ENCODE data around the gene DMRTA2. TPM values are rescaled to one million over a fixed set of nuclear protein-coding genes. Genes with fewer than 3 reads are reported as not detected.

Gene DMRTA2
- total RNA-seq, 4 donors from 2014 or later, result not detected

DNA sequence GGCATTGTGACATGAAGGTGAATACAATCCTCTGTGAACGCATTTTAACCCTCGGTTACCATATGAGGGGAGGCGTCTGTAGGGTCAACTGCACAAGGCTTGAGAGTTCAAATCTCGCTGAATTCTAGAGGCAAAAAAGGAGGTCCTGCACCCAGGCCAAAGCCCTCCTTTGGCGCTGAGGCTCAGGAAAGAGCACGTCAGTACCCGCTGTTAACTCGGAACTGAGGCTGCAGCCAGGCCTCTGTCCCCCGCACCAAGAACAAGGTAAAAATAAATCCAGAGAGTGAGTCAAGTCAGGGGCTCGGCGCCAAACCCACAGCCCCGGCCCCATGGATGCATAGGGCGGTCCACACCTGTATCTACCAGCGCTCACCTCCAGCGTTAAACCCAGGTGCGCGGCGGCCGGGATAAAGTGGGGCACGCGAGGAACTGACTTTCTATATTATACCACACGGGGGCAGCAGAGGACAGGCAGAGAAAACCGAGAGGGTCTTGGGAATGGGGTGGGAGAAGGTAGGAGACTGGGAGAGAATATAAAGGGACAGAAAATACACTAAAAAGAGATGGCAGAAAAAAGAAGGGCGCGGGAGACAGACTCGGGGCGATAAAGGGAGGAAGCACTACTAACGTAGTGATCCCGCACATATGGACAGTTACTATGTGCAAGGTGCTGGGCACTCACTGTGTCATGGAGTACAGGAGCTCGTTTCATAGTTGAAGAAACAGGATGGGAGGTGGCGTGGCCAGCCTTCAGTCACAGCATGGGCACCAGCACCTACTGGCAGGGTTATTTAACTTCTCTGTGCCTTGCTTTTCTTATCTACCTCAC, 54.9 kb downstream of the DMRTA2 start:
- Histone ChIP-seq H3K9me3 (no peaks in the 10 kb centered on the region), H3K36me3 (no peaks in the 10 kb centered on the region), H3K27me3 (peaks cover 0 to 71% (median 2%) of the 10 kb centered on the region in 4 donors), H3K27ac (replicated peaks in 1 of 4) (no peak overlapping the region), H3K4me1 (peaks cover 0 to 8% (median 7%) of the 10 kb centered on the region in 4 donors), H3K4me3 (no peak overlapping the region)
- intact Hi-C loops (cut with DNase I), result no loop called here
- 15% methylated on average over 31 of the region's 31 CpGs for WGBS
- no peak for DNase-seq (ENCODE audit: extremely low spot score)
- TF ChIP-seq EP300 (IDR thresholded peaks at IDR 0.05), result no peak
- TF ChIP-seq, protein P1, sequence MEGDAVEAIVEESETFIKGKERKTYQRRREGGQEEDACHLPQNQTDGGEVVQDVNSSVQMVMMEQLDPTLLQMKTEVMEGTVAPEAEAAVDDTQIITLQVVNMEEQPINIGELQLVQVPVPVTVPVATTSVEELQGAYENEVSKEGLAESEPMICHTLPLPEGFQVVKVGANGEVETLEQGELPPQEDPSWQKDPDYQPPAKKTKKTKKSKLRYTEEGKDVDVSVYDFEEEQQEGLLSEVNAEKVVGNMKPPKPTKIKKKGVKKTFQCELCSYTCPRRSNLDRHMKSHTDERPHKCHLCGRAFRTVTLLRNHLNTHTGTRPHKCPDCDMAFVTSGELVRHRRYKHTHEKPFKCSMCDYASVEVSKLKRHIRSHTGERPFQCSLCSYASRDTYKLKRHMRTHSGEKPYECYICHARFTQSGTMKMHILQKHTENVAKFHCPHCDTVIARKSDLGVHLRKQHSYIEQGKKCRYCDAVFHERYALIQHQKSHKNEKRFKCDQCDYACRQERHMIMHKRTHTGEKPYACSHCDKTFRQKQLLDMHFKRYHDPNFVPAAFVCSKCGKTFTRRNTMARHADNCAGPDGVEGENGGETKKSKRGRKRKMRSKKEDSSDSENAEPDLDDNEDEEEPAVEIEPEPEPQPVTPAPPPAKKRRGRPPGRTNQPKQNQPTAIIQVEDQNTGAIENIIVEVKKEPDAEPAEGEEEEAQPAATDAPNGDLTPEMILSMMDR (IDR thresholded peaks at IDR 0.05), result peak; percentile 59 to 72 (median 65)
- no peak for TF ChIP-seq POLR2AphosphoS5 (IDR thresholded peaks at IDR 0.05)

Data from esophagus muscularis mucosa (tissue), 4 donors.